Measurements from ENCODE around the gene NCAPD2. TPM values are rescaled to one million over a fixed set of nuclear protein-coding genes. Genes with fewer than 3 reads are reported as not detected.
A peak's percentile ranks its signal among the peaks of the same experiment; 100 is the strongest.

The NCAPD2 gene
- total and polyA plus RNA-seq, 12 donors, result 5.4 to 18.8 (median 12.2) TPM

DNA sequence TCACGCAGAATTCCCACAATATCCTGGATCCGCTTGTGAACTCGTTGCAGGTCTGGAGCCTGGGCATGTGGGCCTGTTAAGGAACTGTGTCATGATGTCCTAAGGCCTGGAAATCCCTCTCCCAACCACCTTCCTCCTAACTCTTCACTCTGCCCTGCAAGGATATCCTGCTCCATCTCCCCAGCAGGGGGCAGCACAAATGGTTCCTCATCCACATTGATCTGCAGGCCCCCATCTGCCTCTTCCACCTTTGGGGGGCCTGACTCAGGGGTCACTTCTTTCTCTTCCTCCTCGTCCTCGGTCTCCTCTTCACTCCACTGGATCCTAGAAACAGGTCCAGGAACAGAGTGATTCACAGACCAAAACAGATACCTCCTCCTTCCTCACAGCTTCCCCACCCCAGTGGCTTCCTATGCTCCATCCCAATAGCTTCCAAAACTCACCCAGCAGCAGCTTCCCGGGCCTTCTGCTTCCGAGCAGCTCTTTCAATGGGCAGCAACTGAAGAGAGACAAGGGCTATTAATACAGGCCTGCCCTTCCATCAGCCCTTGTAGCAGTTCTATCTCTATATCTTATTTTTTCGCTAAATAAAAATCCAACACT is 69.6 kb downstream of the NCAPD2 start:
- Histone ChIP-seq H3K4me1 (peaks cover 0 to 18% (median 15%) of the 10 kb centered on the region in 9 donors), H3K27me3 (no peaks in the 10 kb centered on the region), H3K36me3 (peaks cover 0 to 83% (median 57%) of the 10 kb centered on the region in 9 donors), H3K9me3 (no peaks in the 10 kb centered on the region), H3K4me3 (no peak overlapping the region), H3K27ac (no peak overlapping the region)
- WGBS, 2 donors, result 73 to 77% methylated on average over 8 of the region's 8 CpGs
- peak in 1 of 2 donors; percentile 54 for DNase-seq
- ATAC-seq, result peak in 1 of 8 donors; percentile 22
- peak; percentile 61 to 84 (median 78) for TF ChIP-seq CTCF (IDR thresholded peaks at IDR 0.05)
- intact Hi-C loops (cut with DNase I), result loop anchor here in 1 of 10 donors (5.0 kb wide), 2 partner anchors 39 to 89 kb away; no protein-coding TSS in a partner anchor

DNA sequence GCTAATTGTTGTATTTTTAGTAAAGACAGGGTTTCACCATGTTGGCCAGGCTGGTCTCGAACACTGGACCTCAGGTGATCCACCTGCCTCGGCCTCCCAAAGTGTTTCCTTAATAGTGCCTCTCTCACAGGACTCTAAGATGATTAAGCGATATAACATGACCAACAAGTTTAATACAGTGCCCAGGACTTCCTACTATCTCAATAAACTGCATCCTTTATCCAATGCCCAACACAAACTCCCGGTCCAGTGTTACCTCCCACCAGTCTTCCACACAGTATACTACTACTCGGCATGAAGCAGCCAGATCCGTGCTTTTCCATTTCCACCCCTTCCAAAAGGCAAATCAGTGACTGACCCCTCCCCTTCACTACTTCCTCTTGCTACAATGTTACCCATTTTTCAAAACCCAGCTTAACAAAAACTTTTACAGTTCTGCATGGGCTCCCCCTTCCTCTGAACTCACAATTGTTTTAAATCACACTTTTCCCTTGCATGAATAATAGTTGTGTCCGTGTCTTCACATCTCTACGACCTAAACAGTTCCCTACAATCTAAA is 73.3 kb downstream of the NCAPD2 start:
- WGBS, 2 donors, result 45 to 46% methylated on average over 8 of the region's 8 CpGs
- peaks cover 0 to 28% (median 19%) of the 10 kb centered on the region in 9 donors for H3K4me1 ChIP-seq
- no peak for ATAC-seq

GRCh38 chr12:6569312-6569711 is 75.4 kb downstream of the NCAPD2 start:
- TF ChIP-seq CTCF (IDR thresholded peaks at IDR 0.05), result no peak
- 87 to 90% methylated on average over 12 of the region's 12 CpGs for WGBS, 2 donors
- no peak for DNase-seq
- intact Hi-C loops (cut with DNase I), result loop anchor here in 3 of 10 donors (5.0 kb wide), 1 partner anchor 33 kb away; no protein-coding TSS in a partner anchor
- Histone ChIP-seq H3K36me3 (peaks cover 0 to 82% (median 53%) of the 10 kb centered on the region in 9 donors), H3K9me3 (no peaks in the 10 kb centered on the region), H3K27me3 (no peaks in the 10 kb centered on the region), H3K27ac (peak overlapping the region in 1 of 10 donors; percentile 92), H3K4me3 (peak overlapping the region in 1 of 10 donors; percentile 69), H3K4me1 (peaks cover 0 to 28% (median 19%) of the 10 kb centered on the region in 9 donors)
- ATAC-seq, result peak in 2 of 8 donors; percentile 12 to 39

More for the DNA sequence above, 73.3 kb downstream of the NCAPD2 start:
- peak overlapping the region in 5 of 10 donors; percentile 85 to 97 (median 91) for H3K27ac ChIP-seq
- peak overlapping the region in 9 of 10 donors; percentile 58 to 75 (median 65) for H3K4me3 ChIP-seq
- intact Hi-C loops (cut with DNase I), result loop anchor here in 3 of 10 donors (5.0 kb wide), 1 partner anchor 35 kb away; no protein-coding TSS in a partner anchor
- DNase-seq, result no peak
- no peak for TF ChIP-seq CTCF (IDR thresholded peaks at IDR 0.05)
- H3K9me3 ChIP-seq, result no peaks in the 10 kb centered on the region
- H3K27me3 ChIP-seq, result no peaks in the 10 kb centered on the region
- H3K36me3 ChIP-seq, result peaks cover 0 to 82% (median 53%) of the 10 kb centered on the region in 9 donors

DNA sequence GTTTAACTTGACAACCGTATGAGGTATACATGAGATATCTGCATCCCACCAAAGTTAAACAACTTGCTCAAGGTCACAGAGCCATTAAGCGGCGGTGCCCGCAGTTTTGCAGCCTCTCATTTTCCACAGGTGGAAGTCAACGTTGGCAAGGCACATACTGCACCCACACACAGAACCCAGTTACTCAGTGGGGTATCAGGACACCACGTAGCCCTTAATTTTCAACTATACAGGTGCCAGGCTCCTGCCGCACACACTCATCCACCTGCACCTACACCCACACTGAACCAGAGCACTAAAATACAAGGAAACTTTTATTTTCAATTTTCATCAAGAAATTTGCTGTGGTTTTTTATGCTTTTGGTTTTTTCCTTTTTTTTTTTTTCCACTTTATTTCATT is 75.9 kb downstream of the NCAPD2 start:
- 64 to 69% methylated on average over 7 of the region's 7 CpGs for WGBS, 2 donors
- Histone ChIP-seq H3K4me3 (no peak overlapping the region), H3K36me3 (peaks cover 0 to 82% (median 58%) of the 10 kb centered on the region in 9 donors), H3K4me1 (peaks cover 0 to 28% (median 19%) of the 10 kb centered on the region in 9 donors), H3K27me3 (no peaks in the 10 kb centered on the region), H3K9me3 (no peaks in the 10 kb centered on the region), H3K27ac (no peak overlapping the region)
- no peak for DNase-seq
- intact Hi-C loops (cut with DNase I), result loop anchor here in 3 of 10 donors (5.0 kb wide), 1 partner anchor 33 kb away; no protein-coding TSS in a partner anchor
- no peak for TF ChIP-seq CTCF (IDR thresholded peaks at IDR 0.05)
- ATAC-seq, result no peak

All from heart right ventricle (tissue), 16 donors.